HepG2 (cell line): Measurements from ENCODE around the gene SYNE1. TPM values are rescaled to one million over a fixed set of nuclear protein-coding genes. Genes with fewer than 3 reads are reported as not detected.

Source experiments
- ATAC-seq: fragments of 200-7000 bp; cut with Tn5 transposase; 3 replicates; pipeline ENCODE4 v1.9.1; 2020; ENCODE audit warnings: mild to moderate bottlenecking, moderate library complexity
- BruUV-seq: library from RNA; stranded (reverse); fragments of 400-500 nt; replicated peaks from 2 replicates; lab custom pipeline; 2021; lab: Mats Ljungman, UMichigan
- CTCF ChIA-PET: fragments of 300-600 bp; formaldehyde crosslinking; extraction: SDS; loops from one replicate; lab custom pipeline; 2021; ENCODE audit warnings: low total read pairs, inconsistent platforms, low intra/inter-chr PET ratio; lab: Yijun Ruan, JAX
- POLR2A ChIA-PET: fragments of 350-600 bp; sonication (Branson Sonifier 250); formaldehyde crosslinking; loops from one replicate; lab custom pipeline; 2020; ENCODE audit warnings: antibody characterized with exemption, inconsistent platforms; lab: Yijun Ruan, JAX
- DNase-seq: peaks from one replicate; pipeline ENCODE4 v3.0.0-alpha.2; 2015; ENCODE audit warnings: low spot score
- FAIRE-seq: peaks from 3 replicates; lab custom pipeline; 2011; peaks lifted over from hg19 to GRCh38; lab: Jason Lieb, UNC
- H2AFZ ChIP-seq: one replicate; pipeline ENCODE4 v1.6.1; 2011; ENCODE audit warnings: low read length, inconsistent platforms
- H3K27ac ChIP-seq: fragments of 300-600 bp; 3 replicates; pipeline ENCODE4 v1.8.0; 2011; ENCODE audit warnings: mixed run types, mild to moderate bottlenecking, mixed read lengths, low read length, inconsistent platforms; ENCODE audit not compliant: insufficient read depth; ENCODE audit errors: extremely low read length
- H3K27me3 ChIP-seq, 2 experiments: fragments of 200-600 bp in 1 of 2; 2 replicates in 1 of 2; 3 replicates in 1 of 2; pipeline versions ENCODE4 v1.6.0 to v1.8.0; 2011; ENCODE audit warnings: low read length in 2 of 2, mild to moderate bottlenecking in 2 of 2, moderate library complexity in 2 of 2, inconsistent platforms in 1 of 2; ENCODE audit not compliant: insufficient read depth in 2 of 2, control insufficient read depth in 1 of 2
- H3K36me3 ChIP-seq, 2 experiments: fragments of 200-600 bp in 1 of 2; replicated peaks in 1 of 2; 2 replicates in 1 of 2; 3 replicates in 1 of 2; pipeline versions ENCODE4 v1.5.1 to v1.8.0; 2011; ENCODE audit warnings: low read length in 2 of 2, inconsistent platforms in 1 of 2; ENCODE audit not compliant: insufficient read depth in 2 of 2, control insufficient read depth in 1 of 2
- H3K4me1 ChIP-seq: 2 replicates; pipeline ENCODE4 v1.5.1; 2012; ENCODE audit warnings: low read length, inconsistent platforms; ENCODE audit not compliant: insufficient read depth
- H3K4me2 ChIP-seq: 2 replicates; pipeline ENCODE4 v1.6.0; 2011; ENCODE audit warnings: low read depth, low read length, inconsistent platforms
- H3K4me3 ChIP-seq, 3 experiments: fragments of 200-600 bp in 1 of 3; sonication (generic), shearing (Covaris generic) in 1 of 3; replicated peaks in 1 of 3; 2 replicates each; pipeline ENCODE4 v1.5.1; 2011 to 2016; ENCODE audit warnings: low read length in 3 of 3, inconsistent platforms in 2 of 3, low read depth in 2 of 3, mild to moderate bottlenecking in 2 of 3, control low read depth in 1 of 3, mixed read lengths in 1 of 3; ENCODE audit not compliant: insufficient read depth in 1 of 3
- H3K79me2 ChIP-seq: one replicate; pipeline ENCODE4 v1.6.1; 2011; ENCODE audit warnings: low read length, inconsistent platforms; ENCODE audit not compliant: insufficient read depth
- H3K9ac ChIP-seq: 2 replicates; pipeline ENCODE4 v1.6.0; 2011; ENCODE audit warnings: mild to moderate bottlenecking, low read depth, low read length, inconsistent platforms; ENCODE audit not compliant: insufficient read depth
- H3K9me3 ChIP-seq: 2 replicates; pipeline ENCODE4 v1.5.1; 2012; ENCODE audit warnings: mild to moderate bottlenecking, low read length
- H4K20me1 ChIP-seq: 2 replicates; pipeline ENCODE4 v1.6.0; 2011; ENCODE audit warnings: inconsistent platforms, mild to moderate bottlenecking, low read length, moderate library complexity; ENCODE audit not compliant: insufficient read depth
- FOXO1 ChIP-seq: sonication (generic); formaldehyde crosslinking; IDR thresholded peaks from 2 replicates; pipeline ENCODE4 v1.4.0; 2020; ENCODE audit warnings: missing genetic modification reagents
- IRF2 ChIP-seq: IDR thresholded peaks from 2 replicates; pipeline ENCODE4 v1.6.1; 2018; ENCODE audit warnings: missing genetic modification reagents, missing compliant biosample characterization
- JUND ChIP-seq: sonication (generic); formaldehyde crosslinking; IDR thresholded peaks from 2 replicates; pipeline ENCODE4 v1.8.0; 2022; ENCODE audit warnings: mild to moderate bottlenecking, missing genetic modification reagents
- ZFP82 ChIP-seq: sonication (generic); formaldehyde crosslinking; IDR thresholded peaks from 2 replicates; pipeline ENCODE4 v1.5.1; 2020; ENCODE audit warnings: mild to moderate bottlenecking, missing genetic modification reagents, borderline replicate concordance
- ZFYVE20 ChIP-seq: sonication (generic); formaldehyde crosslinking; IDR thresholded peaks from 2 replicates; pipeline ENCODE4 v1.8.0; 2023; ENCODE audit warnings: low read depth, mild to moderate bottlenecking, moderate library complexity, missing genetic modification reagents, borderline replicate concordance
- ZNF703 ChIP-seq: sonication (generic); formaldehyde crosslinking; IDR thresholded peaks from 2 replicates; pipeline ENCODE4 v1.5.1; 2020; ENCODE audit warnings: missing genetic modification reagents, mild to moderate bottlenecking, moderate library complexity, borderline replicate concordance
- ZSCAN22 ChIP-seq: sonication (generic); formaldehyde crosslinking; IDR thresholded peaks from 2 replicates; pipeline ENCODE4 v1.4.0; 2020; ENCODE audit warnings: mild to moderate bottlenecking, missing genetic modification reagents
- WGBS: methylation state at CpG from one replicate; pipeline ENCODE4 v1.1.6; 2017; ENCODE audit warnings: low lambda C conversion rate; 5-methylcytosine and 5-hydroxymethylcytosine counted together
- in situ Hi-C: cut with HindIII; loops from 2 replicates; pipeline ENCODE4 v1.10.0; 2017; ENCODE audit warnings: low pct_unique_long_range_greater_than_20kb; ENCODE audit not compliant: extremely low pct_ligation_motif_present
- intact Hi-C: fragments of 100-400 bp; cut with micrococcal nuclease; formaldehyde crosslinking; loops from one replicate; pipeline ENCODE4 v1.10.0; 2022; ENCODE audit not compliant: unreplicated experiment
- polyA plus RNA-seq, 8 experiments: library from polyadenylated mRNA; depleted of rRNA in 3 of 8; stranded (reverse) in 7 of 8; unstranded in 1 of 8; fragments of >200 nt; fragmentation: Illumina TruSeq in 4 of 8; extraction: Trizol in 4 of 8; gene quantifications; 2 replicates each; pipeline versions ENCODE4 v1.2.1 to v1.2.3, GENCODE V29; 2011 to 2016; ENCODE audit warnings: low read depth in 4 of 8, missing spikeins in 1 of 8, mixed read lengths in 1 of 8; ENCODE audit not compliant: insufficient read depth in 1 of 8
- total RNA-seq, 5 experiments: library from RNA; depleted of rRNA; stranded (reverse); fragments of >200 nt; fragmentation: Illumina TruSeq; extraction: Trizol; gene quantifications; 2 replicates each; pipeline ENCODE4 v1.2.3, GENCODE V29; 2016; ENCODE audit warnings: low read depth in 1 of 5
- TF ChIP-seq, protein P1 (sequence below): sonication (generic); formaldehyde crosslinking; IDR thresholded peaks from 2 replicates; pipeline ENCODE4 v1.4.0; 2020; ENCODE audit warnings: missing genetic modification reagents, borderline replicate concordance

The SYNE1 gene
- total and polyA plus RNA-seq, 2 of the 13 experiments (the other 11 are each of a cell fraction or from before 2014, with no cell fraction given) = 5.5 to 15.9 TPM

DNA sequence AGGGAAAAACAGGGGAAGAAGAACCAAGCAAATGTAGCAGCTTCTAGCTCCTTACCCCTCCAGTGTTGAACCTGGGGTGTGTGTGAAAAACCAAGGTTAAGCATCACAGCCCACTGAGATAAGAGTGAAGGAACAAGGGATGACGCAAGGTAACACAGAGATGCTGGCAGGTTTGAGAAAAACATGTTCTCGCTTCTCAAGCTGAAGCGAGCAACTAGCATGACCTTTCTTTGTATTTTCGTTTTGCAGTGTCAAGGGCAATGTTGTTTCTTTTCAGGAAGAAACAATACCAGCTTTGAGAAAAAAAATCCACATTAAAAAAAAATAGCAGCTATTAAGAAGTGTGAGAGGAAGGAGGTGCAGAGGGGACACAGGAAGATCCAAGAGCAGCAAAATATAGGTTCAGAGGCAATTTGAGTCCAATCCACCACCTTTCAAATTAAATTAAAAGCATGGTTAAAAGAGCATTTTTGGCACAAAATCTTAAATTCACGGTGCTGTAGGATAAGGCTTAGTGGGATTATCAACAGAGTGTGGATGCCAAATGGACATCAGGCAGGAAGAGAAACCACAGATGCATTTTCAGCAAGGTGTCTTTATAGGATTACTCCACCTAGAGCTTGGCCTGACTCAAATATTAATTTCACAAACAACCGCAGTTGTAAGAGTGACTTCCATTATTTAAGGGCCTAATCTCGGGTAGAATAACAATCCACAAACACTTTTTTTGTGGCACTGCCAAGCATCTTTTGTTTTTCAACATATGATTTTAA lies 70.9 kb downstream of the SYNE1 start:
- WGBS = 7% methylated on average over 7 of the region's 7 CpGs
- Histone ChIP-seq H4K20me1 (no peaks in the 10 kb centered on the region), H3K27ac (no peak overlapping the region), H3K4me2 (no peak overlapping the region), H3K4me1 (no peaks in the 10 kb centered on the region), H3K9me3 (no peaks in the 10 kb centered on the region), H3K79me2 (no peaks in the 10 kb centered on the region), H3K4me3 (no peak overlapping the region), H3K36me3 (no peaks in the 10 kb centered on the region), H3K27me3 (no peaks in the 10 kb centered on the region), H3K9ac (no peak overlapping the region), H2AFZ (no peak overlapping the region)
- DNase-seq (no peak), FAIRE-seq (no peak), ATAC-seq (no peak)
- BruUV-seq = no TSS peak
- ChIA-PET POLR2A (no interaction called here), CTCF (no interaction called here)
- intact Hi-C loops (no loop called here), in situ Hi-C loops (no loop called here)
- TF ChIP-seq ZNF703 (CRISPR knock-in tag) (no peak), ZSCAN22 (CRISPR knock-in tag) (no peak), IRF2 (CRISPR knock-in tag) (no peak), ZFP82 (CRISPR knock-in tag) (no peak), JUND (CRISPR knock-in tag) (no peak), FOXO1 (CRISPR knock-in tag) (no peak), ZFYVE20 (no peak)
- TF ChIP-seq, protein P1, sequence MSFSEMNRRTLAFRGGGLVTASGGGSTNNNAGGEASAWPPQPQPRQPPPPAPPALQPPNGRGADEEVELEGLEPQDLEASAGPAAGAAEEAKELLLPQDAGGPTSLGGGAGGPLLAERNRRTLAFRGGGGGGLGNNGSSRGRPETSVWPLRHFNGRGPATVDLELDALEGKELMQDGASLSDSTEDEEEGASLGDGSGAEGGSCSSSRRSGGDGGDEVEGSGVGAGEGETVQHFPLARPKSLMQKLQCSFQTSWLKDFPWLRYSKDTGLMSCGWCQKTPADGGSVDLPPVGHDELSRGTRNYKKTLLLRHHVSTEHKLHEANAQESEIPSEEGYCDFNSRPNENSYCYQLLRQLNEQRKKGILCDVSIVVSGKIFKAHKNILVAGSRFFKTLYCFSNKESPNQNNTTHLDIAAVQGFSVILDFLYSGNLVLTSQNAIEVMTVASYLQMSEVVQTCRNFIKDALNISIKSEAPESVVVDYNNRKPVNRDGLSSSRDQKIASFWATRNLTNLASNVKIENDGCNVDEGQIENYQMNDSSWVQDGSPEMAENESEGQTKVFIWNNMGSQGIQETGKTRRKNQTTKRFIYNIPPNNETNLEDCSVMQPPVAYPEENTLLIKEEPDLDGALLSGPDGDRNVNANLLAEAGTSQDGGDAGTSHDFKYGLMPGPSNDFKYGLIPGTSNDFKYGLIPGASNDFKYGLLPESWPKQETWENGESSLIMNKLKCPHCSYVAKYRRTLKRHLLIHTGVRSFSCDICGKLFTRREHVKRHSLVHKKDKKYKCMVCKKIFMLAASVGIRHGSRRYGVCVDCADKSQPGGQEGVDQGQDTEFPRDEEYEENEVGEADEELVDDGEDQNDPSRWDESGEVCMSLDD = no peak
- TF ChIP-seq, all 625 proteins: peak for 0
